Nephron progenitor cell (in vitro differentiated cells): ENCODE measurements around the gene ALPK1.
"Not testable (repeated sequence)": the region's sequence is repeated elsewhere in the genome, so short reads cannot be mapped to it uniquely, and the experiment has no call there.

Experiments
- DNase-seq: peaks from one replicate; pipeline ENCODE4 v3.0.0; 2021
- H3K27ac Mint-ChIP-seq: 2 replicates; pipeline ENCODE4 v1.8.0; 2021; ENCODE audit warnings: mild to moderate bottlenecking, moderate library complexity, mixed read lengths
- H3K27me3 Mint-ChIP-seq: 2 replicates; pipeline ENCODE4 v1.8.0; 2021; ENCODE audit warnings: mild to moderate bottlenecking, low read depth, mixed read lengths; ENCODE audit not compliant: poor library complexity
- H3K36me3 Mint-ChIP-seq: 2 replicates; pipeline ENCODE4 v1.8.0; 2021; ENCODE audit warnings: low read depth, mixed read lengths
- H3K4me1 Mint-ChIP-seq: 2 replicates; pipeline ENCODE4 v1.8.0; 2021; ENCODE audit warnings: mixed read lengths
- H3K4me3 Mint-ChIP-seq: 2 replicates; pipeline ENCODE4 v1.8.0; 2021; ENCODE audit warnings: mild to moderate bottlenecking, moderate library complexity, mixed read lengths
- H3K9me3 Mint-ChIP-seq: 2 replicates; pipeline ENCODE4 v1.8.0; 2021; ENCODE audit warnings: mild to moderate bottlenecking, moderate library complexity, mixed read lengths
- TF ChIP-seq, protein P1 (sequence below): fragments of 200-600 bp; sonication (generic); IDR thresholded peaks from 2 replicates; pipeline ENCODE4 v1.5.0; 2021; ENCODE audit warnings: antibody characterized with exemption

The ALPK1 gene

DNA sequence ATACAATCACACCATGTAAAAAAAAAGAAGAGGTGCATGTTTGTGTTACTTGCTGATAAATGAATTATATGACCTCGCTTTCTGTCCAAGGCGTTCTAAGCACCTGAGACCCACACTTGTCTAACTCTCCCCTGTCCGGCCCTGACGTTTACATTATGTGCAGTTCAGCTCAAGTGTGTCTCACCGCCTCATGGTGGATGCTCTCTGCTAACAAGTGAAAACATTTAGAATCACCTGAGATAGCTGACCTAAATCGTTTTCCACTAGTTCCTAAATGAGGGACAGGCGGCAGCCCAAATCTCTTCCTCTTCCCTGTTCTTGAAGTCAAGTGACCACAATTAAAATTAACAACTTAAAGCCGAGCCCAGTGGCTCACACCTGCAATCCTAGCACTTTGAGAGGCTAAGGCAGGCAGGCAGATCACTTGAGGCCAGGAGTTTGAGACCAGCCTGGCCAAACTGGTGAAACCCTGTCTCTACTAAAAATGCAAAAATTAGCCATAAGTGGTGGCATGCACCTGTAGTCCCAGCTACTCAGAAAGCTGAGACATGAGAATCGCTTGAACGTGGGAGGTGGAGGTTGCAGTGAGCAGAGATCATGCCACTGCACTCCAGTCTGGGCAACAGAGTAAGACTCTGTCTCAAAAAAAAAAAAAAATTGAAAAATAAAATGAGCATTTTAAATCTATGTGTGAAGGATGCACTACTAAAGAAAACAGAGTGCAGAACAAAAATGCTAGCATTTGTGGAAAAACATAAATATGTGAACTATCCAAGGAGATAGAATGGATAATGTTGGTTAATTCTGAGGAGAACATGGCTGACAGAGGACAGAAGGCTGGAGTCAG is 7.5 kb upstream of the ALPK1 start:
- H3K9me3 Mint-ChIP-seq: peaks cover 4% of the 10 kb centered on the region
- no peak overlapping the region for H3K4me3 Mint-ChIP-seq
- H3K27ac Mint-ChIP-seq: no peak overlapping the region
- TF ChIP-seq, protein P1, sequence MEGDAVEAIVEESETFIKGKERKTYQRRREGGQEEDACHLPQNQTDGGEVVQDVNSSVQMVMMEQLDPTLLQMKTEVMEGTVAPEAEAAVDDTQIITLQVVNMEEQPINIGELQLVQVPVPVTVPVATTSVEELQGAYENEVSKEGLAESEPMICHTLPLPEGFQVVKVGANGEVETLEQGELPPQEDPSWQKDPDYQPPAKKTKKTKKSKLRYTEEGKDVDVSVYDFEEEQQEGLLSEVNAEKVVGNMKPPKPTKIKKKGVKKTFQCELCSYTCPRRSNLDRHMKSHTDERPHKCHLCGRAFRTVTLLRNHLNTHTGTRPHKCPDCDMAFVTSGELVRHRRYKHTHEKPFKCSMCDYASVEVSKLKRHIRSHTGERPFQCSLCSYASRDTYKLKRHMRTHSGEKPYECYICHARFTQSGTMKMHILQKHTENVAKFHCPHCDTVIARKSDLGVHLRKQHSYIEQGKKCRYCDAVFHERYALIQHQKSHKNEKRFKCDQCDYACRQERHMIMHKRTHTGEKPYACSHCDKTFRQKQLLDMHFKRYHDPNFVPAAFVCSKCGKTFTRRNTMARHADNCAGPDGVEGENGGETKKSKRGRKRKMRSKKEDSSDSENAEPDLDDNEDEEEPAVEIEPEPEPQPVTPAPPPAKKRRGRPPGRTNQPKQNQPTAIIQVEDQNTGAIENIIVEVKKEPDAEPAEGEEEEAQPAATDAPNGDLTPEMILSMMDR: no peak
- no peaks in the 10 kb centered on the region for H3K36me3 Mint-ChIP-seq
- H3K4me1 Mint-ChIP-seq: peaks cover 5% of the 10 kb centered on the region
- H3K27me3 Mint-ChIP-seq: peaks cover 3% of the 10 kb centered on the region
- no peak for DNase-seq

DNA sequence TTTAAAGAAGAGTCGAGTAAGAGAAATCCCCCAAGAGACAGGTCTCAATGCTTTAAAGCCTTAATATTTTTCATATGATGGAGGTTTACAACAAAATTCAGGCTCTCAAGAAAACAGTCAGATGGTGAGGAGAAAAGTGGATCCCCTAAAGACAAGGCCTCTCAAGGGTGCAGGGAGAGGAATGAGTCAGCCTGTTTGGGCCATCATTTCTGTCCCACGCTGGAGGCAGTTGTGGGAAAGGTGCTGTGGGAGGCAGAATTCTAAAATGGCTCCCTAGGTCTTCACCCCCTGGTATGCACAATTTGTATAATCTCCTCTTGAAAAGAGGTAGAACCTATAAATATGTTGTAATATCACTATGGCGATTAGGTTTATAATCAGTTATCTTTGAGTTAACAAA is 6.8 kb upstream of the ALPK1 start:
- no peak for DNase-seq
- no peak overlapping the region for H3K4me3 Mint-ChIP-seq
- peaks cover 3% of the 10 kb centered on the region for H3K27me3 Mint-ChIP-seq
- H3K36me3 Mint-ChIP-seq: no peaks in the 10 kb centered on the region
- peaks cover 4% of the 10 kb centered on the region for H3K9me3 Mint-ChIP-seq
- no peaks in the 10 kb centered on the region for H3K4me1 Mint-ChIP-seq
- TF ChIP-seq, protein P1: no peak
- H3K27ac Mint-ChIP-seq: no peak overlapping the region

DNA sequence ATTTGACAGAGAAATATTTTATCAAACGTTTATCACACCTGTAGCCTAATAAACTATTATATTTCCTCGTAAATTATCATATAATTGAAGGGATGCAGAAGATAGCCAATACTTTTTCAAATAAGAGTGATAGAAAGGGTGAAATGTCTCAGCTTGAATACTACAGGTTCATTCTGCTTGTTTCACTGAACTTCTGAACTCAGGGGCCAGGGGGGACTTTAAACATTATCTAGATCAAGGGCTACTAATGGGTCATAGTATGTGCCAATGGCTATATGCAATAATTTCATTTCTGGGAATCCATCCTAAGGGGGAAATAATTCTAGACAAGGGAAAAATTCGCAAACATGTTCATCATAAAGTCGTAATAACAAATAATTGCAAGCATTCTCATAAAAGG is 2.6 kb downstream of the ALPK1 start:
- Mint-ChIP-seq H3K4me1 (no peaks in the 10 kb centered on the region), H3K27me3 (peaks cover 13% of the 10 kb centered on the region), H3K27ac (no peak overlapping the region), H3K36me3 (no peaks in the 10 kb centered on the region), H3K9me3 (no peaks in the 10 kb centered on the region), H3K4me3 (no peak overlapping the region)
- no peak for DNase-seq
- TF ChIP-seq, protein P1: no peak

DNA sequence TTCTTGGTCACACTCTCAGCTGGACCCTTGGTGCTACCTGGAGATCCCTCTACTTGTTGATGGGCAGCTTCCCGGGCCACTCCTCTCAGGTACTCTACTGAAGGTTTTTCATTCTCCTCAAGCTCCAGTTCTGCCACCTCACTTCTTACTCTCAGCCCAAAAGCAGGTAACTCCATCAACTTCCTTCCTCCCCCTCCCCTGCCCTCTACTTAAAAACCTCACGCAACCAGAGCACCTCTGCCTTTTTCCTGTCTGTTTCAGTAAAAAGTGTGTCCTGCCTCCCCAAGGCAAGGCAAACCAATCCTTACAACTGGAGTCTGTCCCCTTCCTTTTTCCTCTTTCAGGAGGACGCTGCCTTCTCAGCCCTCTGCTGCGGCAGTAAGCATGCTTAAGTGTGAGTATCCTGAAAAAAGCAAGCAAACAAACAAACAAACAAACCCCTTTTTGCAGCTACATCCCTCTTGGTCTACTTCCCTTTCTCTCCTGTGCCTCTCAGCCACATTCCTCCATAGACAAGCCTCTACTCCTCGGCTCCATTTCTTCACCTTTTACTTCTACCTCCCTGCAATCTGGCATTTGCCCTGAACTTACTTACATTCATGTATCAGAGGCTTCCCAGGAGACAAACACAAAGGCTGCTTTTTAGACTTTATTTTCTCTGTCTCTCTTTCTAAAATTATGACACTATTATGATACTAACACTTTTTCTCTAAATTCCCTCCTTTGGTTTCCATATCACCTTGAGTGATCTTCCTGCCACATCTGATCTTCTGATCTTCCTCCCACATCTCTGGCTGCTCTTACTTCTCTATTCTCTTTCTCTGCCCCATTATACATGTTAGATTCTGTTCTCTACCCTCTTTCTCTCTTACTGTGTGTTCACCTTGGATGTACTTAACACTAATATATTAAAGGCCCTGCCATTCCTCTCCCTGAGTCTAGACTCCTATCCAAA is 5.4 kb downstream of the ALPK1 start:
- Mint-ChIP-seq H3K27ac (no peak overlapping the region), H3K4me1 (no peaks in the 10 kb centered on the region), H3K9me3 (peaks cover 18% of the 10 kb centered on the region), H3K4me3 (no peak overlapping the region), H3K36me3 (no peaks in the 10 kb centered on the region), H3K27me3 (peaks cover 13% of the 10 kb centered on the region)
- no peak for DNase-seq
- TF ChIP-seq, protein P1: no peak

DNA sequence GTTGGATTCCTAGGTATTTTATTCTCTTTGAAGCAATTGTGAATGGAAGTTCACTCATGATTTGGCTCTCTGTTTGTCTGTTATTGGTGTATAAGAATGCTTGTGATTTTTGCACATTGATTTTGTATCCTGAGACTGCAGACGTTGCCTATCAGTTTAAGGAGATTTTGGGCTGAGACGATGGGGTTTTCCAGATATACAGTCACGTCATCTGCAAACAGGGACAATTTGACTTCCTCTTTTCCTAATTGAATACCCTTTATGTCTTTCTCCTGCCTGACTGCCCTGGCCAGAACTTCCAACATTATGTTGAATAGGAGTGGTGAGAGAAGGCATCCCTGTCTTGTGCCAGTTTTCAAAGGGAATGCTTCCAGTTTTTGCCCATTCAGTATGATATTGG is 8.3 kb downstream of the ALPK1 start:
- not testable (repeated sequence) for H3K36me3 Mint-ChIP-seq, H3K4me3 Mint-ChIP-seq, H3K4me1 Mint-ChIP-seq, H3K27me3 Mint-ChIP-seq, H3K27ac Mint-ChIP-seq, DNase-seq
- peaks cover 32% of the 10 kb centered on the region for H3K9me3 Mint-ChIP-seq

DNA sequence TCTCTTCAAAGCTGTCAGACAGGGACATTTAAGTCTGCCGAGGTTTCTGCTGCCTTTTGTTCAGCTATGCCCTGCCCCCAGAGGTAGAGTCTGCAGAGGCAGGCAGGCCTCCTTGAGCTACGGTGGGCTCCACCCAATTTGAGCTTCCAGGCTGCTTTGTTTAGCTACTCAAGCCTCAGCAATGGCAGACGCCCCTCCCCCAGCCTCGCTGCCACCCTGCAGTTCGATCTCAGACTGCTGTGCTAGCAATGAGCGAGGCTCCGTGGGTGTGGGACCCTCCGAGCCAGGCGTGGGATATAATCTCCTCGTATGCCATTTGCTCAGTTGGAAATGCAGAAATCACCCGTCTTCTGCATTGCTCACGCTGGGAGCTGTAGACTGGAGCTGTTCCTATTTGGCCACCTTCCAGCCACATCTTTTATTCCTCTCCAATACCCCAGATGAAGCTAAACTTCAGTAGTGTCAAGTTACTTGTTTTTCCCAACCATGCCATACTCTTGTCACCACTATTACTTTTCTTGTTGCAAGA is 12.2 kb downstream of the ALPK1 start:
- H3K9me3 Mint-ChIP-seq: peaks cover 32% of the 10 kb centered on the region
- DNase-seq: peak; percentile 37
- H3K27me3 Mint-ChIP-seq, H3K27ac Mint-ChIP-seq, H3K4me1 Mint-ChIP-seq, H3K36me3 Mint-ChIP-seq: not testable (repeated sequence)
- H3K4me3 Mint-ChIP-seq: peak overlapping the region; percentile 25
